BLaER1 treated with 17β-estradiol and CSF1 and Interleukin-3, amounts not matched to agents 10 nM and 100 nM (cell line): ENCODE results near the gene NADK.

ENCODE experiments used
- H3K27ac ChIP-seq, 11 experiments: shearing (Covaris generic); formaldehyde crosslinking; 2 replicates each; pipeline ENCODE4 v1.8.1; 2022
- H3K27me3 ChIP-seq, 11 experiments: shearing (Covaris generic); formaldehyde crosslinking; 2 replicates each; pipeline ENCODE4 v1.8.1; 2022
- H3K36me3 ChIP-seq, 11 experiments: shearing (Covaris generic); formaldehyde crosslinking; 2 replicates each; pipeline ENCODE4 v1.8.1; 2022
- H3K4me1 ChIP-seq, 10 experiments: shearing (Covaris generic); formaldehyde crosslinking; 2 replicates each; pipeline ENCODE4 v1.8.1; 2022
- H3K4me2 ChIP-seq, 11 experiments: shearing (Covaris generic); formaldehyde crosslinking; 2 replicates each; pipeline ENCODE4 v1.8.1; 2022
- H3K4me3 ChIP-seq, 10 experiments: shearing (Covaris generic); formaldehyde crosslinking; 2 replicates each; pipeline ENCODE4 v1.8.1; 2022
- H3K9ac ChIP-seq, 11 experiments: shearing (Covaris generic); formaldehyde crosslinking; 2 replicates each; pipeline ENCODE4 v1.8.1; 2022
- H3K9me3 ChIP-seq, 11 experiments: shearing (Covaris generic); formaldehyde crosslinking; replicated peaks in 1 of 11; 2 replicates each; pipeline ENCODE4 v1.8.1; 2022
- H4K20me1 ChIP-seq, 11 experiments: shearing (Covaris generic); formaldehyde crosslinking; 2 replicates each; pipeline ENCODE4 v1.8.1; 2022
- Cebpa-rat ChIP-seq, 11 experiments: shearing (Covaris generic); IDR thresholded peaks; 2 replicates each; pipeline ENCODE4 v1.8.1; 2022

The NADK gene

GRCh38 chr1:1763657-1764621, 14.3 kb downstream of the NADK start:
- peaks cover 0 to 13% (median 0%) of the 10 kb centered on the region in 11 experiments; a peak in 5 of 22 replicates for H3K9me3 ChIP-seq
- H3K4me1 ChIP-seq, result peaks cover 44 to 86% (median 57%) of the 10 kb centered on the region in 10 experiments
- H3K27ac ChIP-seq, result peak overlapping the region in 9 of 11 experiments; percentile 48 to 78 (median 73); a peak in 17 of 22 replicates
- peak in 9 of 11 experiments; percentile 66 to 98 (median 93); a peak in 18 of 22 replicates for TF ChIP-seq Cebpa-rat (IDR thresholded peaks at IDR 0.05)
- H4K20me1 ChIP-seq, result peaks cover 97 to 100% (median 100%) of the 10 kb centered on the region in 11 experiments
- no peaks in the 10 kb centered on the region for H3K27me3 ChIP-seq
- H3K4me2 ChIP-seq, result peak overlapping the region in 10 of 11 experiments; percentile 3 to 59 (median 41); a peak in 12 of 22 replicates
- H3K9ac ChIP-seq, result peak overlapping the region in 8 of 11 experiments; percentile 55 to 68 (median 64); a peak in 16 of 22 replicates
- H3K4me3 ChIP-seq, result no peak overlapping the region
- peaks cover 99 to 100% (median 100%) of the 10 kb centered on the region in 11 experiments for H3K36me3 ChIP-seq

- H3K4me2 ChIP-seq, result peak overlapping the region in 4 of 11 experiments; percentile 56 to 70 (median 67); a peak in 2 of 22 replicates
- no peaks in the 10 kb centered on the region for H3K9me3 ChIP-seq
- H3K4me1 ChIP-seq, result peaks cover 34 to 74% (median 62%) of the 10 kb centered on the region in 10 experiments
- H4K20me1 ChIP-seq, result peaks cover 93 to 100% (median 97%) of the 10 kb centered on the region in 11 experiments
- peaks cover 98 to 100% (median 99%) of the 10 kb centered on the region in 11 experiments for H3K36me3 ChIP-seq
- no peaks in the 10 kb centered on the region for H3K27me3 ChIP-seq
- no peak overlapping the region for H3K4me3 ChIP-seq
- peak overlapping the region in 10 of 11 experiments; percentile 15 to 50 (median 38); a peak in 14 of 22 replicates for H3K9ac ChIP-seq
- no peak for TF ChIP-seq Cebpa-rat (IDR thresholded peaks at IDR 0.05)
- peak overlapping the region in 7 of 11 experiments; percentile 6 to 78 (median 71); a peak in 13 of 22 replicates for H3K27ac ChIP-seq
Observed at GRCh38 chr1:1761504-1762376, 16.5 kb downstream of the NADK start.

- peaks cover 83 to 100% (median 97%) of the 10 kb centered on the region in 11 experiments for H4K20me1 ChIP-seq
- H3K36me3 ChIP-seq, result peaks cover 98 to 100% (median 99%) of the 10 kb centered on the region in 11 experiments
- H3K4me3 ChIP-seq, result no peak overlapping the region
- peak overlapping the region in 10 of 11 experiments; percentile 39 to 75 (median 67); a peak in 20 of 22 replicates for H3K4me2 ChIP-seq
- peaks cover 32 to 69% (median 58%) of the 10 kb centered on the region in 10 experiments for H3K4me1 ChIP-seq
- H3K9ac ChIP-seq, result peak overlapping the region in 9 of 11 experiments; percentile 15 to 65 (median 42); a peak in 11 of 22 replicates
- no peaks in the 10 kb centered on the region for H3K27me3 ChIP-seq
- no peaks in the 10 kb centered on the region for H3K9me3 ChIP-seq
- H3K27ac ChIP-seq, result peak overlapping the region in 4 of 11 experiments; percentile 56 to 78 (median 77); a peak in 3 of 22 replicates
- no peak for TF ChIP-seq Cebpa-rat (IDR thresholded peaks at IDR 0.05)
Observed at GRCh38 chr1:1760715-1761114, 17.6 kb downstream of the NADK start.

GRCh38 chr1:1760345-1760650, 18.0 kb downstream of the NADK start:
- Histone ChIP-seq H4K20me1 (peaks cover 79 to 100% (median 97%) of the 10 kb centered on the region in 11 experiments), H3K9me3 (no peaks in the 10 kb centered on the region), H3K4me3 (no peak overlapping the region), H3K4me1 (peaks cover 32 to 65% (median 56%) of the 10 kb centered on the region in 10 experiments), H3K4me2 (peak overlapping the region in 10 of 11 experiments; percentile 39 to 75 (median 67); a peak in 20 of 22 replicates), H3K9ac (peak overlapping the region in 10 of 11 experiments; percentile 15 to 65 (median 45); a peak in 15 of 22 replicates), H3K27me3 (no peaks in the 10 kb centered on the region), H3K27ac (peak overlapping the region in 6 of 11 experiments; percentile 37 to 59 (median 56); a peak in 9 of 22 replicates), H3K36me3 (peaks cover 98 to 100% (median 99%) of the 10 kb centered on the region in 11 experiments)
- TF ChIP-seq Cebpa-rat (IDR thresholded peaks at IDR 0.05), result no peak

- Histone ChIP-seq H3K4me3 (no peak overlapping the region), H3K9ac (peak overlapping the region in 10 of 11 experiments; percentile 30 to 65 (median 45); a peak in 17 of 22 replicates), H3K9me3 (no peaks in the 10 kb centered on the region), H3K27me3 (no peaks in the 10 kb centered on the region), H4K20me1 (peaks cover 73 to 100% (median 96%) of the 10 kb centered on the region in 11 experiments), H3K4me1 (peaks cover 32 to 59% (median 50%) of the 10 kb centered on the region in 10 experiments), H3K4me2 (peak overlapping the region; percentile 39 to 75 (median 67)), H3K36me3 (peaks cover 97 to 100% (median 99%) of the 10 kb centered on the region in 11 experiments), H3K27ac (peak overlapping the region in 10 of 11 experiments; percentile 20 to 63 (median 54); a peak in 19 of 22 replicates)
- TF ChIP-seq Cebpa-rat (IDR thresholded peaks at IDR 0.05), result no peak
Observed at GRCh38 chr1:1759456-1760344, 18.6 kb downstream of the NADK start.

GRCh38 chr1:1758692-1759455, 19.4 kb downstream of the NADK start:
- H3K4me3 ChIP-seq, result no peak overlapping the region
- H3K4me2 ChIP-seq, result peak overlapping the region; percentile 39 to 75 (median 67); a peak in 18 of 22 replicates
- peak overlapping the region in 10 of 11 experiments; percentile 11 to 59 (median 41); a peak in 13 of 22 replicates for H3K9ac ChIP-seq
- TF ChIP-seq Cebpa-rat (IDR thresholded peaks at IDR 0.05), result no peak
- peaks cover 97 to 100% (median 99%) of the 10 kb centered on the region in 11 experiments for H3K36me3 ChIP-seq
- H4K20me1 ChIP-seq, result peaks cover 65 to 100% (median 91%) of the 10 kb centered on the region in 11 experiments
- peak overlapping the region in 9 of 11 experiments; percentile 37 to 63 (median 55); a peak in 16 of 22 replicates for H3K27ac ChIP-seq
- no peaks in the 10 kb centered on the region for H3K27me3 ChIP-seq
- H3K9me3 ChIP-seq, result no peaks in the 10 kb centered on the region
- H3K4me1 ChIP-seq, result peaks cover 32 to 50% (median 41%) of the 10 kb centered on the region in 10 experiments
